HepG2 (cell line): ENCODE measurements around the gene LMCD1. TPM values are rescaled to one million over a fixed set of nuclear protein-coding genes. Genes with fewer than 3 reads are reported as not detected.

Experiments used
- ATAC-seq: fragments of 200-7000 bp; cut with Tn5 transposase; 3 replicates; pipeline ENCODE4 v1.9.1; 2020; ENCODE audit warnings: mild to moderate bottlenecking, moderate library complexity
- BruUV-seq: library from RNA; stranded (reverse); fragments of 400-500 nt; replicated peaks from 2 replicates; lab custom pipeline; 2021; lab: Mats Ljungman, UMichigan
- CTCF ChIA-PET: fragments of 300-600 bp; formaldehyde crosslinking; extraction: SDS; loops from one replicate; lab custom pipeline; 2021; ENCODE audit warnings: low total read pairs, inconsistent platforms, low intra/inter-chr PET ratio; lab: Yijun Ruan, JAX
- POLR2A ChIA-PET: fragments of 350-600 bp; sonication (Branson Sonifier 250); formaldehyde crosslinking; loops from one replicate; lab custom pipeline; 2020; ENCODE audit warnings: antibody characterized with exemption, inconsistent platforms; lab: Yijun Ruan, JAX
- DNase-seq: peaks from one replicate; pipeline ENCODE4 v3.0.0-alpha.2; 2015; ENCODE audit warnings: low spot score
- FAIRE-seq: peaks from 3 replicates; lab custom pipeline; 2011; peaks lifted over from hg19 to GRCh38; lab: Jason Lieb, UNC
- H2AFZ ChIP-seq: one replicate; pipeline ENCODE4 v1.6.1; 2011; ENCODE audit warnings: low read length, inconsistent platforms
- H3K27ac ChIP-seq: fragments of 300-600 bp; 3 replicates; pipeline ENCODE4 v1.8.0; 2011; ENCODE audit warnings: mixed run types, mild to moderate bottlenecking, mixed read lengths, low read length, inconsistent platforms; ENCODE audit not compliant: insufficient read depth; ENCODE audit errors: extremely low read length
- H3K27me3 ChIP-seq, 2 experiments: fragments of 200-600 bp in 1 of 2; 2 replicates in 1 of 2; 3 replicates in 1 of 2; pipeline versions ENCODE4 v1.6.0 to v1.8.0; 2011; ENCODE audit warnings: low read length in 2 of 2, mild to moderate bottlenecking in 2 of 2, moderate library complexity in 2 of 2, inconsistent platforms in 1 of 2; ENCODE audit not compliant: insufficient read depth in 2 of 2, control insufficient read depth in 1 of 2
- H3K36me3 ChIP-seq, 2 experiments: fragments of 200-600 bp in 1 of 2; replicated peaks in 1 of 2; 2 replicates in 1 of 2; 3 replicates in 1 of 2; pipeline versions ENCODE4 v1.5.1 to v1.8.0; 2011; ENCODE audit warnings: low read length in 2 of 2, inconsistent platforms in 1 of 2; ENCODE audit not compliant: insufficient read depth in 2 of 2, control insufficient read depth in 1 of 2
- H3K4me1 ChIP-seq: 2 replicates; pipeline ENCODE4 v1.5.1; 2012; ENCODE audit warnings: low read length, inconsistent platforms; ENCODE audit not compliant: insufficient read depth
- H3K4me2 ChIP-seq: 2 replicates; pipeline ENCODE4 v1.6.0; 2011; ENCODE audit warnings: low read depth, low read length, inconsistent platforms
- H3K4me3 ChIP-seq, 3 experiments: fragments of 200-600 bp in 1 of 3; sonication (generic), shearing (Covaris generic) in 1 of 3; replicated peaks in 1 of 3; 2 replicates each; pipeline ENCODE4 v1.5.1; 2011 to 2016; ENCODE audit warnings: low read length in 3 of 3, inconsistent platforms in 2 of 3, low read depth in 2 of 3, mild to moderate bottlenecking in 2 of 3, control low read depth in 1 of 3, mixed read lengths in 1 of 3; ENCODE audit not compliant: insufficient read depth in 1 of 3
- H3K79me2 ChIP-seq: one replicate; pipeline ENCODE4 v1.6.1; 2011; ENCODE audit warnings: low read length, inconsistent platforms; ENCODE audit not compliant: insufficient read depth
- H3K9ac ChIP-seq: 2 replicates; pipeline ENCODE4 v1.6.0; 2011; ENCODE audit warnings: mild to moderate bottlenecking, low read depth, low read length, inconsistent platforms; ENCODE audit not compliant: insufficient read depth
- H3K9me3 ChIP-seq: 2 replicates; pipeline ENCODE4 v1.5.1; 2012; ENCODE audit warnings: mild to moderate bottlenecking, low read length
- H4K20me1 ChIP-seq: 2 replicates; pipeline ENCODE4 v1.6.0; 2011; ENCODE audit warnings: inconsistent platforms, mild to moderate bottlenecking, low read length, moderate library complexity; ENCODE audit not compliant: insufficient read depth
- CREM ChIP-seq, 2 experiments: sonication (generic) in 1 of 2; formaldehyde crosslinking in 1 of 2; IDR thresholded peaks; 2 replicates each; pipeline versions ENCODE4 v1.4.0 to v1.6.1; 2016 to 2020; ENCODE audit warnings: antibody characterized with exemption in 1 of 2, mild to moderate bottlenecking in 1 of 2, missing genetic modification reagents in 1 of 2
- DRAP1 ChIP-seq: IDR thresholded peaks from 2 replicates; pipeline ENCODE4 v1.6.1; 2016; ENCODE audit warnings: missing genetic modification reagents, missing compliant biosample characterization
- GATA4 ChIP-seq: sonication (generic); IDR thresholded peaks from 2 replicates; pipeline ENCODE4 v1.6.1; 2016; ENCODE audit warnings: antibody characterized with exemption, low read depth, borderline replicate concordance
- KDM2A ChIP-seq: sonication (generic); formaldehyde crosslinking; IDR thresholded peaks from 2 replicates; pipeline ENCODE4 v1.4.0; 2020; ENCODE audit warnings: low read depth, missing genetic modification reagents, borderline replicate concordance
- NR0B2 ChIP-seq: sonication (generic); formaldehyde crosslinking; IDR thresholded peaks from 2 replicates; pipeline ENCODE4 v1.4.0; 2020; ENCODE audit warnings: mild to moderate bottlenecking, missing genetic modification reagents
- PAWR ChIP-seq: sonication (generic); formaldehyde crosslinking; IDR thresholded peaks from 2 replicates; pipeline ENCODE4 v1.4.0; 2020; ENCODE audit warnings: missing genetic modification reagents, mild to moderate bottlenecking, borderline replicate concordance
- RBAK ChIP-seq: sonication (generic); formaldehyde crosslinking; IDR thresholded peaks from 2 replicates; pipeline ENCODE4 v1.5.1; 2020; ENCODE audit warnings: mild to moderate bottlenecking, missing genetic modification reagents
- SP2 ChIP-seq: sonication (generic); formaldehyde crosslinking; IDR thresholded peaks from 2 replicates; pipeline ENCODE4 v1.5.1; 2020; ENCODE audit warnings: mild to moderate bottlenecking, missing genetic modification reagents
- TBX2 ChIP-seq: sonication (generic); formaldehyde crosslinking; IDR thresholded peaks from 2 replicates; pipeline ENCODE4 v1.5.0; 2020; ENCODE audit warnings: missing genetic modification reagents, mild to moderate bottlenecking, borderline replicate concordance
- ZNF331 ChIP-seq: sonication (generic); formaldehyde crosslinking; IDR thresholded peaks from 2 replicates; pipeline ENCODE4 v1.4.0; 2020; ENCODE audit warnings: missing genetic modification reagents
- ZNF564 ChIP-seq: sonication (generic); formaldehyde crosslinking; IDR thresholded peaks from 2 replicates; pipeline ENCODE4 v1.8.1; 2023; ENCODE audit warnings: mild to moderate bottlenecking, missing genetic modification reagents
- ZNF879 ChIP-seq: sonication (generic); formaldehyde crosslinking; IDR thresholded peaks from 2 replicates; pipeline ENCODE4 v1.8.1; 2023; ENCODE audit warnings: missing genetic modification reagents
- WGBS: methylation state at CpG from one replicate; pipeline ENCODE4 v1.1.6; 2017; ENCODE audit warnings: low lambda C conversion rate; 5-methylcytosine and 5-hydroxymethylcytosine counted together
- in situ Hi-C: cut with HindIII; loops from 2 replicates; pipeline ENCODE4 v1.10.0; 2017; ENCODE audit warnings: low pct_unique_long_range_greater_than_20kb; ENCODE audit not compliant: extremely low pct_ligation_motif_present
- intact Hi-C: fragments of 100-400 bp; cut with micrococcal nuclease; formaldehyde crosslinking; loops from one replicate; pipeline ENCODE4 v1.10.0; 2022; ENCODE audit not compliant: unreplicated experiment
- polyA plus RNA-seq, 8 experiments: library from polyadenylated mRNA; depleted of rRNA in 3 of 8; stranded (reverse) in 7 of 8; unstranded in 1 of 8; fragments of >200 nt; fragmentation: Illumina TruSeq in 4 of 8; extraction: Trizol in 4 of 8; gene quantifications; 2 replicates each; pipeline versions ENCODE4 v1.2.1 to v1.2.3, GENCODE V29; 2011 to 2016; ENCODE audit warnings: low read depth in 4 of 8, missing spikeins in 1 of 8, mixed read lengths in 1 of 8; ENCODE audit not compliant: insufficient read depth in 1 of 8
- total RNA-seq, 5 experiments: library from RNA; depleted of rRNA; stranded (reverse); fragments of >200 nt; fragmentation: Illumina TruSeq; extraction: Trizol; gene quantifications; 2 replicates each; pipeline ENCODE4 v1.2.3, GENCODE V29; 2016; ENCODE audit warnings: low read depth in 1 of 5

Gene LMCD1
- total and polyA plus RNA-seq, 2 of the 13 experiments (the other 11 are each of a cell fraction or from before 2014, with no cell fraction given): 6.2 to 7.1 TPM

DNA sequence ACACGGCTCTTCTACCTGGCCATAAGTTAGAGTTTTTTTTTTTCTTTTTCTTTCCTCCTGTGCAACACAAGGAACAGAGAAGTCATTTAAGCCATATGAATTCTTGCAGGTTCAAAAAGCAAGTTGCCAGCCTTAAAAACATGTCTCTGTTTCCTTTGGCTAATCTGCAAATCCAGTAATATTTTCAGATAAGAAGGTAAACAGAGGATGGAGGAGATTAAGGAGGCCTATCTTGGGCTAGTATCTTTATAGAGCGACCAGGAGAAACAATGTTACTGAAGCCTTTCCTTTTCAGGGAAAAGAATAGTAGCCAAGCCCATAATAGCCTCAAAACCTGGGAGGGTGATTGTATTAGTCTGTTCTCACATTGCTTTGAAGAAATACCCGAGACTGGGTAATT is 20.9 kb upstream of the LMCD1 start:
- ChIA-PET POLR2A (no interaction called here), CTCF (no interaction called here)
- no TSS peak for BruUV-seq
- in situ Hi-C loops: no loop called here
- no peak overlapping the region for H3K4me3 ChIP-seq
- no peaks in the 10 kb centered on the region for H3K36me3 ChIP-seq
- H3K9ac ChIP-seq: no peak overlapping the region
- WGBS: 57% methylated on average over 3 of the region's 3 CpGs
- TF ChIP-seq TBX2 (CRISPR knock-in tag): no peak
- TF ChIP-seq KDM2A (CRISPR knock-in tag): no peak
- TF ChIP-seq ZNF564 (CRISPR knock-in tag): no peak
- TF ChIP-seq ZNF879 (CRISPR knock-in tag): no peak
- TF ChIP-seq NR0B2 (CRISPR knock-in tag): no peak
- TF ChIP-seq SP2: no peak
- no peak for TF ChIP-seq PAWR (CRISPR knock-in tag)
- TF ChIP-seq CREM (IDR thresholded peaks at IDR 0.05): no peak
- no peak for TF ChIP-seq CREM (CRISPR knock-in tag; IDR thresholded peaks at IDR 0.05)
- TF ChIP-seq ZNF331 (CRISPR knock-in tag): no peak
- TF ChIP-seq DRAP1 (CRISPR knock-in tag): no peak
- TF ChIP-seq RBAK (CRISPR knock-in tag): no peak
- TF ChIP-seq GATA4: no peak
- FAIRE-seq (no peak), DNase-seq (no peak), ATAC-seq (no peak)
- no peak overlapping the region for H3K4me2 ChIP-seq
- peaks cover 8% of the 10 kb centered on the region for H3K9me3 ChIP-seq
- intact Hi-C loops: no loop called here
- H2AFZ ChIP-seq: no peak overlapping the region
- H4K20me1 ChIP-seq: no peaks in the 10 kb centered on the region
- no peaks in the 10 kb centered on the region for H3K79me2 ChIP-seq
- H3K27me3 ChIP-seq: no peaks in the 10 kb centered on the region
- H3K4me1 ChIP-seq: peaks cover 61% of the 10 kb centered on the region
- H3K27ac ChIP-seq: no peak overlapping the region
